GM19238 (cell line): Measurements from ENCODE around the gene IDNK.

Experiments used
- DNase-seq: peaks from one replicate; pipeline ENCODE4 v3.0.0; 2011; ENCODE audit warnings: low spot score; ENCODE audit not compliant: insufficient read length

IDNK gene

GRCh38 chr9:83688921-83689320 is 66.0 kb downstream of the IDNK start:
- DNase-seq, result no peak

GRCh38 chr9:83691492-83691891 is 68.5 kb downstream of the IDNK start:
- DNase-seq, result no peak
